Keratinocyte (primary cell): ENCODE measurements around the gene PSMF1.

ENCODE experiments used
- CTCF ChIP-seq, 3 experiments: IDR thresholded peaks in 1 of 3; conservative IDR thresholded peaks in 1 of 3; optimal IDR thresholded peaks in 1 of 3; 2 replicates in 2 of 3; 3 replicates in 1 of 3; pipeline versions ENCODE3 to v1.5.1; 2011; ENCODE audit warnings: low read length in 3 of 3, mild to moderate bottlenecking in 3 of 3, moderate library complexity in 2 of 3, control low read depth in 1 of 3, inconsistent platforms in 1 of 3; ENCODE audit not compliant: insufficient read depth in 2 of 3; ENCODE audit errors: extremely low read depth in 1 of 3
- EZH2 ChIP-seq: IDR thresholded peaks from one replicate; pipeline ENCODE4 v1.6.1; 2012; ENCODE audit warnings: inconsistent platforms, mild to moderate bottlenecking, low read length, moderate library complexity

- TF ChIP-seq CTCF (optimal IDR thresholded peaks at IDR 0.05 in 1 of 3, IDR thresholded peaks at IDR 0.05 in 1 of 3, conservative IDR thresholded peaks at IDR 0.05 in 1 of 3; ENCODE audit: extremely low read depth in 1 of 3, insufficient read depth in 2 of 3, low read length in 3 of 3) (no peak), EZH2 (no peak)
Observed at GRCh38 chr20:1123666-1124065, 5.3 kb downstream of the PSMF1 start.
